ENCODE data around the gene PKN1.

Gene PKN1

GRCh38 chr19:14407605-14408484 is 25.3 kb upstream of the PKN1 start:
- no peak for DNase-seq

GRCh38 chr19:14408491-14409145 is 24.5 kb upstream of the PKN1 start:
- DNase-seq = no peak

- DNase-seq = no peak
These were observed 23.7 kb upstream of the PKN1 start for GRCh38 chr19:14409146-14410023.

- DNase-seq = no peak
These were observed 22.7 kb upstream of the PKN1 start for GRCh38 chr19:14410091-14411051.

GRCh38 chr19:14411161-14411937 is 21.8 kb upstream of the PKN1 start:
- no peak for DNase-seq

GRCh38 chr19:14411938-14412245 is 21.2 kb upstream of the PKN1 start:
- DNase-seq = no peak

GRCh38 chr19:14412324-14412995 is 20.6 kb upstream of the PKN1 start:
- no peak for DNase-seq

GRCh38 chr19:14412996-14413692 is 20.0 kb upstream of the PKN1 start:
- DNase-seq = no peak

GRCh38 chr19:14413693-14414181 is 19.4 kb upstream of the PKN1 start:
- no peak for DNase-seq

- DNase-seq = no peak
These were observed 18.0 kb upstream of the PKN1 start for GRCh38 chr19:14414926-14415690.

GRCh38 chr19:14416817-14417231 is 16.3 kb upstream of the PKN1 start:
- DNase-seq = no peak

GRCh38 chr19:14418856-14419105 is 14.3 kb upstream of the PKN1 start:
- no peak for DNase-seq

- DNase-seq = peak; percentile 92
These were observed 13.8 kb upstream of the PKN1 start, which contains the start of gene DDX39A for GRCh38 chr19:14419106-14419813. Gene DDX39A (minus strand): TSS chr19:14419341. CDS start chr19:14413220, 6,121 bp downstream.

GRCh38 chr19:14425696-14426138 is 7.4 kb upstream of the PKN1 start:
- no peak for DNase-seq

GRCh38 chr19:14427461-14427860 is 5.6 kb upstream of the PKN1 start:
- DNase-seq = no peak

- DNase-seq = no peak
These were observed 4.2 kb upstream of the PKN1 start for GRCh38 chr19:14428882-14429416.

GRCh38 chr19:14430712-14431111 is 2.4 kb upstream of the PKN1 start:
- DNase-seq = no peak

Measured in activated CD4-positive, CD25-positive, alpha-beta regulatory T cell treated with anti-CD3 and anti-CD28 coated beads, Interleukin-2, amount 50 U/mL, for 72 hours (primary cell).